Vagina (tissue), 2 donors: ENCODE results near the gene MPI. TPM values are rescaled to one million over a fixed set of nuclear protein-coding genes. Genes with fewer than 3 reads are reported as not detected.
A peak's percentile ranks its signal among the peaks of the same experiment; 100 is the strongest.
"Not testable (repeated sequence)": the region's sequence is repeated elsewhere in the genome, so short reads cannot be mapped to it uniquely, and the experiment has no call there.

Source experiments
- DNase-seq, 2 donors: peaks; one replicate each; pipeline ENCODE4 v3.0.0-alpha.2; 2017; ENCODE audit errors: extremely low spot score in 2 of 2
- H3K27ac ChIP-seq: fragments of 200-600 bp; sonication (generic); one replicate; pipeline ENCODE4 v1.5.1; 2019
- H3K27me3 ChIP-seq: fragments of 200-600 bp; sonication (generic); one replicate; pipeline ENCODE4 v1.5.1; 2019
- H3K36me3 ChIP-seq, 2 donors: fragments of 200-600 bp; sonication (generic); one replicate each; pipeline ENCODE4 v1.5.1; 2017 to 2019
- H3K4me1 ChIP-seq: fragments of 200-600 bp; sonication (generic); one replicate; pipeline ENCODE4 v1.5.1; 2019
- H3K4me3 ChIP-seq, 2 donors: fragments of 200-600 bp; sonication (generic); 1 replicate in 1 of 2; 2 replicates in 1 of 2; pipeline ENCODE4 v1.5.1; 2016 to 2019
- H3K9me3 ChIP-seq: fragments of 200-600 bp; sonication (generic); one replicate; pipeline ENCODE4 v1.5.1; 2019
- CTCF ChIP-seq, 3 experiments: fragments of 450-650 bp in 2 of 3; fragments of 200-600 bp in 1 of 3; sonication (generic) in 1 of 3; IDR thresholded peaks; one replicate each; pipeline ENCODE4 v1.5.1; 2017 to 2019; ENCODE audit warnings: antibody characterized with exemption in 3 of 3, mild to moderate bottlenecking in 2 of 3, moderate library complexity in 2 of 3
- POLR2A ChIP-seq, 2 donors: fragments of 450-650 bp; IDR thresholded peaks; one replicate each; pipeline ENCODE4 v1.6.1; 2017; ENCODE audit warnings: antibody characterized with exemption in 2 of 2, mild to moderate bottlenecking in 2 of 2, moderate library complexity in 2 of 2
- POLR2AphosphoS5 ChIP-seq, 2 donors: sonication (generic); formaldehyde crosslinking; IDR thresholded peaks; one replicate each; pipeline ENCODE4 v1.9.0; 2017; ENCODE audit warnings: antibody characterized with exemption in 2 of 2, mild to moderate bottlenecking in 2 of 2, low read depth in 1 of 2; ENCODE audit not compliant: insufficient read depth in 1 of 2
- intact Hi-C: fragments of 100-400 bp; cut with DNase I; formaldehyde crosslinking; loops from one replicate; pipeline ENCODE4 v1.15.1; 2023
- total RNA-seq: library from RNA; depleted of rRNA; stranded (reverse); fragments of >200 nt; gene quantifications from one replicate; pipeline ENCODE4 v1.2.3, GENCODE V29; 2016

MPI gene
- total RNA-seq, 1 donor from 2014 or later, result 43.2 TPM

- H3K27me3 ChIP-seq, result no peaks in the 10 kb centered on the region
- TF ChIP-seq CTCF (IDR thresholded peaks at IDR 0.05) (no peak), POLR2A (IDR thresholded peaks at IDR 0.05) (no peak)
- intact Hi-C loops, result no loop called here
- H3K4me3 ChIP-seq, result peak overlapping the region; percentile 69 to 97
- peak overlapping the region; percentile 73 for H3K27ac ChIP-seq
- peaks cover 26% of the 10 kb centered on the region for H3K4me1 ChIP-seq
- H3K9me3 ChIP-seq, result no peaks in the 10 kb centered on the region
- peaks cover 0 to 6% of the 10 kb centered on the region in 2 donors for H3K36me3 ChIP-seq
- no peak for DNase-seq
Measured at GRCh38 chr15:74890665-74890960, 771 bp downstream of the MPI start.

DNA sequence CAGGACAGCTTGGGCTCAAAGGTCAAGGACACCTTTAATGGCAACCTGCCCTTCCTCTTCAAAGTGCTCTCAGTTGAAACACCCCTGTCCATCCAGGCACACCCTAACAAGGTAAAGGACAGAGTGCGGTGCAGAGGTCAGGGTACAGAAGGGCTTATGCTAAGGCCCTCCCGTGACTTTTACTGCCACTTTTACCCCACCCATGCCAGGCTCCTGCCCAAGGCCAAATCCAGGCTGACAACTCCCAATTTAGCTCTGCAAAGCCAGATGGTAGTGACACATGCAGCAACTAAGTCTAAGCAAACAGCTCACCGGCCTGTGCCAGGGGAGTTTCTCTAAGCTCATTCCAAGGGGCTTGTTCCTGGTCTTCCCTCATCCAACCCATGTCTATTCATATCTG is 1.6 kb downstream of the MPI start:
- no peaks in the 10 kb centered on the region for H3K27me3 ChIP-seq
- no peak for TF ChIP-seq POLR2AphosphoS5 (IDR thresholded peaks at IDR 0.05; ENCODE audit: insufficient read depth in 1 of 2, low read depth in 1 of 2)
- no peak for TF ChIP-seq POLR2A (IDR thresholded peaks at IDR 0.05)
- TF ChIP-seq CTCF (IDR thresholded peaks at IDR 0.05), result no peak
- no peak for DNase-seq
- H3K27ac ChIP-seq, result no peak overlapping the region
- peaks cover 26% of the 10 kb centered on the region for H3K4me1 ChIP-seq
- intact Hi-C loops, result no loop called here
- no peaks in the 10 kb centered on the region for H3K9me3 ChIP-seq
- peaks cover 0 to 6% of the 10 kb centered on the region in 2 donors for H3K36me3 ChIP-seq
- H3K4me3 ChIP-seq, result no peak overlapping the region

- no peak for DNase-seq
- no peak for TF ChIP-seq POLR2A (IDR thresholded peaks at IDR 0.05)
- TF ChIP-seq POLR2AphosphoS5 (IDR thresholded peaks at IDR 0.05; ENCODE audit: insufficient read depth in 1 of 2, low read depth in 1 of 2), result no peak
- no peak for TF ChIP-seq CTCF (IDR thresholded peaks at IDR 0.05)
- Histone ChIP-seq H3K9me3 (no peaks in the 10 kb centered on the region), H3K27me3 (no peaks in the 10 kb centered on the region), H3K4me3 (no peak overlapping the region), H3K27ac (no peak overlapping the region), H3K4me1 (peaks cover 26% of the 10 kb centered on the region), H3K36me3 (peaks cover 0 to 6% of the 10 kb centered on the region in 2 donors)
- intact Hi-C loops, result no loop called here
Measured at GRCh38 chr15:74892313-74892712, 2.5 kb downstream of the MPI start.

- Histone ChIP-seq H3K27me3 (no peaks in the 10 kb centered on the region), H3K27ac (no peak overlapping the region), H3K9me3 (no peaks in the 10 kb centered on the region), H3K4me1 (peaks cover 26% of the 10 kb centered on the region), H3K4me3 (no peak overlapping the region), H3K36me3 (peaks cover 0 to 6% of the 10 kb centered on the region in 2 donors)
- no peak for TF ChIP-seq POLR2A (IDR thresholded peaks at IDR 0.05)
- TF ChIP-seq POLR2AphosphoS5 (IDR thresholded peaks at IDR 0.05; ENCODE audit: insufficient read depth in 1 of 2, low read depth in 1 of 2), result no peak
- TF ChIP-seq CTCF (IDR thresholded peaks at IDR 0.05), result no peak
- no peak for DNase-seq
- intact Hi-C loops, result no loop called here
Measured at GRCh38 chr15:74892931-74893330, 3.1 kb downstream of the MPI start.

- no peaks in the 10 kb centered on the region for H3K9me3 ChIP-seq
- no peak for DNase-seq
- H3K27me3 ChIP-seq, result no peaks in the 10 kb centered on the region
- no peak overlapping the region for H3K4me3 ChIP-seq
- TF ChIP-seq POLR2AphosphoS5 (IDR thresholded peaks at IDR 0.05; ENCODE audit: insufficient read depth in 1 of 2, low read depth in 1 of 2), result no peak
- TF ChIP-seq POLR2A (IDR thresholded peaks at IDR 0.05), result no peak
- no peak for TF ChIP-seq CTCF (IDR thresholded peaks at IDR 0.05)
- H3K4me1 ChIP-seq, result peaks cover 26% of the 10 kb centered on the region
- no peak overlapping the region for H3K27ac ChIP-seq
- intact Hi-C loops, result no loop called here
- H3K36me3 ChIP-seq, result peaks cover 0 to 6% of the 10 kb centered on the region in 2 donors
Measured at GRCh38 chr15:74893627-74894026, 3.8 kb downstream of the MPI start.

DNA sequence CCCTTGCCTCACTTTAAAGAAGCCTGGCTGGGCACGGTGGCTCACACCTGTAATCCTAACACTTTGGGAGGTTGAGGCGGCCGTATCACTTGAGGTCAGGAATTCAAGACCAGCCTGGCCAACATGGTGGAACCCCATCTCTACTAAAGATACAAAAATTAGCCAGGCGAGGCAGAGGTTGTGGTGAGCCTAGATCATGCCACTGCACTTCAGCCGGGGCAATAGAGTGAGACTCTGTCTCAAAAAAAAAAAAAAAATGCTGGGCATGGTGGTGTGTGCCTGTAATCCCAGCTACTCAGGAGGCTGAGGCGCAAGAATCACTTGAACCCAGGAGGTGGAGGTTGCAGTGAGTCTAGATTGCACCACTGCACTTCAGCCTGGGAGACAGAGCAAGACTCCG is 4.5 kb downstream of the MPI start:
- H3K9me3 ChIP-seq, H3K36me3 ChIP-seq, H3K27ac ChIP-seq, H3K4me3 ChIP-seq, DNase-seq, intact Hi-C loops, H3K27me3 ChIP-seq: not testable (repeated sequence)
- H3K4me1 ChIP-seq, result peaks cover 20% of the 10 kb centered on the region
